OCI-LY3 (cell line): ENCODE measurements around the gene CRB1.

Experiments used
- EZH2phosphoT487 ChIP-seq: fragments of 200-600 bp; shearing (Covaris generic); IDR thresholded peaks from 2 replicates; pipeline ENCODE4 v1.6.1; 2018; ENCODE audit warnings: antibody characterized with exemption, mixed run types, low read depth
- TF ChIP-seq, protein P1 (sequence below): fragments of 200-600, 300-600 bp; sonication (generic); IDR thresholded peaks from 2 replicates; pipeline ENCODE4 v1.5.1; 2014; ENCODE audit warnings: antibody characterized with exemption, low read length, low read depth

DNA sequence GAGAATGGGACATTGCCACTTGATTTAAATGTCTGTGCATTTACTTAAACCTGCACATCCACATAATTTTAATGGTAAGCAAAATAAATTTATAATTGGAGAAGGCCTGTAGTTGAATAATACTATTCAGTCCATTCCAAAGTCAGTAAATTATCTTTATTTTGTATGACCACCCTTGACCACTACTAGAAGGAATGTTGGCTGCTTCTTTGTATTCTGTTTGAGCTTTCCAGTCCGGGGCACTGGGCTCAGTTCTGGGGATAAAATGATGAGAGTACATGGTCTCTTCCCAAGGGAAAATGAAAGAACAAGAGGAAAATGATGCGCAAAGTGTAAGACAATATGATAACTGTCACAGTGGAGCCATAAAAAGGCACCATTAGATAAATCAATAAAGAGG lies 98.9 kb downstream of the CRB1 start:
- TF ChIP-seq, protein P1, sequence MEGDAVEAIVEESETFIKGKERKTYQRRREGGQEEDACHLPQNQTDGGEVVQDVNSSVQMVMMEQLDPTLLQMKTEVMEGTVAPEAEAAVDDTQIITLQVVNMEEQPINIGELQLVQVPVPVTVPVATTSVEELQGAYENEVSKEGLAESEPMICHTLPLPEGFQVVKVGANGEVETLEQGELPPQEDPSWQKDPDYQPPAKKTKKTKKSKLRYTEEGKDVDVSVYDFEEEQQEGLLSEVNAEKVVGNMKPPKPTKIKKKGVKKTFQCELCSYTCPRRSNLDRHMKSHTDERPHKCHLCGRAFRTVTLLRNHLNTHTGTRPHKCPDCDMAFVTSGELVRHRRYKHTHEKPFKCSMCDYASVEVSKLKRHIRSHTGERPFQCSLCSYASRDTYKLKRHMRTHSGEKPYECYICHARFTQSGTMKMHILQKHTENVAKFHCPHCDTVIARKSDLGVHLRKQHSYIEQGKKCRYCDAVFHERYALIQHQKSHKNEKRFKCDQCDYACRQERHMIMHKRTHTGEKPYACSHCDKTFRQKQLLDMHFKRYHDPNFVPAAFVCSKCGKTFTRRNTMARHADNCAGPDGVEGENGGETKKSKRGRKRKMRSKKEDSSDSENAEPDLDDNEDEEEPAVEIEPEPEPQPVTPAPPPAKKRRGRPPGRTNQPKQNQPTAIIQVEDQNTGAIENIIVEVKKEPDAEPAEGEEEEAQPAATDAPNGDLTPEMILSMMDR = no peak
- no peak for TF ChIP-seq EZH2phosphoT487
